ENCODE data around the gene TTLL10.
A peak's percentile ranks its signal among the peaks of the same experiment; 100 is the strongest.
"Not testable (repeated sequence)": the region's sequence is repeated elsewhere in the genome, so short reads cannot be mapped to it uniquely, and the experiment has no call there.

TTLL10 gene

DNA sequence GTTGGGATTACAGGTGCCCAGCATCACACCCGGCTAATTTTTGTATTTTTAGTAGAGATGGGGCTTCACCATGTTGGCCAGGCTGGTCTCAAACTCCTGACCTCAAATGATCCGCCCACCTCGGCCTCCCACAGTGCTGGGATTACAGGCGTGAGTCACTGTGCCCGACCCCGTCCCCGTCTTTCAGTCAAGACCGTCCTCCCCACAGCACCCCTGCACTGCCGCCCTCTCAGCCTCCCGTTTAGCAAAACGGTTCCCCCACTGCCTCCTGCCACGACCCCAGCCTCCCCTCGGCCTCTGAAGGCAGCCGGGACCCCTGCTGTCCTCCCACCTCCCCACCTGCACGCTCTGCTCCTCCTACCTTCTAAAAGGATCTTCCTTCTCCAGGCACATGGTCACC lies 31.3 kb upstream of the TTLL10 start:
- not testable (repeated sequence) for DNase-seq

DNA sequence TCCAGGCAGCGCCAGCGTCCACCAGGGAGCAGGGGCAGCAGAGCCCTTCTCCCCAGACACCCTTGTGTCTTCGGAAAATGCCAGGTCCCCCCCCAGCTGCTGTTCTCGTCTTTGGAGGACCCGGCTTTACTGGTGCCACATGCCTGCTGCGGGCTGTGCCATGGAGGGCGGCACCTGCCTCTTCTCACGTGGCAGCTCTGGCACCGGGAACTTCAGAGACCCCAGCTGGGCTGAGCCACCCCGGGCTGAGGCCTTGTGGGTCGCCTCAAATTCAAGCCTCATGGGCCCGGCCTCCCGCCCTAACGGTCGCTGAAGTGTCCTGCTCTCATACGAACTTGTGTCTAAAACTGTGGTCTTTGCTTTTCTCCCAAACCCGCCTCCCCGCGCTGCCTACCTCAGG lies 30.8 kb upstream of the TTLL10 start:
- no peak for DNase-seq

DNA sequence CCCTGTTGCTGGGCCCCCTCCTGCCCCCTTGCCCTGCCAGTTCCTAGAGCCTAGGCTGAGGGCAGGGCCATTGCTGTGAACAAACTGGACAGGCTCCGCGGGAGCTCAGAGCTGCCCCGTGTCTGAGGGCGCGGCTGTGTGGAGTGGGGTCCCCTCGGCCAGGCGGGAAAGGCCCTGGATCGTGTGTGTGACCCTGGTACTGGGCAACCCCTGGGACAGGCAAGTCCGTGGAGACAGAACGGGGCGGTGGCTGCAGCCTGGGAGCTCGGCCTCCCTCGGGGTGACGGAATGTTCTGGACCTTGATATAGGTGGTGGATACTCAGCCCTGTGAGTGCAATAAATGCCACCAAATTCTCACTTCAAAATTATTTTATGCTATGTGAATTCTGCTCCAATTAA lies 30.0 kb upstream of the TTLL10 start:
- no peak for DNase-seq

DNA sequence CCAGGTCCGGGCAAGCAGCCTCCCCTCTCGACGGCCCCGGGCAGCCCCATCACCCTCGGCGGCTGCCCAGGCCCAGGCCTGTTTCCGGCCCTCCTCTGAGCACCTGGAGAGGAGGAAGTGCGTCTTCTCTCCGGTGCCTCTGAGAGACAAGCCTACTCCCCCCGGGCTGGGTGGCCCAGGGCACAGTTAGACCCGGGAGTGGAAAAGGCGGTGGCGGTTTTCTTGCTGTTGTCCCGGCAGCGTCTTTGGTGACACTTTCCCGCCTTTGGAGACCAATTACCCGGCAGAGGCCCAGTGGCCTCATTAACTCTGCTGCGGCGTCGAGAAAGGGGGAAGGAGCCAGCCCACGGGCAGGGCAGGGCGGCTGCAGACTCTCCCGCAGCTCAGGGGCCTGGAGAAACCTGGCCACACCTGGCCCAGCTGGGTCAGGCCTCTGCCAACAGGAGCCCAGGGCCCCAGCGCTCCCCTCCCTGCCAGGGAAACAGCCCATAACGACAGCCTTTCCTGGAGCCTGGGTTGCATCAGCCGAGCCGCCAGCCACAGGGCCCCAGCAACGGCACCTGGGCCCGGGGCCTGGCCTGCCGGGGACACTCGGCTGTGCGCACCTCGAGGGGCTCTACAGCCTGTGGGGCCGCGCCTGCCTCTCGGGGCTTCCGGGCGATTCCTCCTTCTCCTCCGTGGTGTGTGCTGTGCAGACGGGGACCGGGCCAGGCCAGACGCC lies 29.4 kb upstream of the TTLL10 start:
- DNase-seq, result peak; percentile 84

DNA sequence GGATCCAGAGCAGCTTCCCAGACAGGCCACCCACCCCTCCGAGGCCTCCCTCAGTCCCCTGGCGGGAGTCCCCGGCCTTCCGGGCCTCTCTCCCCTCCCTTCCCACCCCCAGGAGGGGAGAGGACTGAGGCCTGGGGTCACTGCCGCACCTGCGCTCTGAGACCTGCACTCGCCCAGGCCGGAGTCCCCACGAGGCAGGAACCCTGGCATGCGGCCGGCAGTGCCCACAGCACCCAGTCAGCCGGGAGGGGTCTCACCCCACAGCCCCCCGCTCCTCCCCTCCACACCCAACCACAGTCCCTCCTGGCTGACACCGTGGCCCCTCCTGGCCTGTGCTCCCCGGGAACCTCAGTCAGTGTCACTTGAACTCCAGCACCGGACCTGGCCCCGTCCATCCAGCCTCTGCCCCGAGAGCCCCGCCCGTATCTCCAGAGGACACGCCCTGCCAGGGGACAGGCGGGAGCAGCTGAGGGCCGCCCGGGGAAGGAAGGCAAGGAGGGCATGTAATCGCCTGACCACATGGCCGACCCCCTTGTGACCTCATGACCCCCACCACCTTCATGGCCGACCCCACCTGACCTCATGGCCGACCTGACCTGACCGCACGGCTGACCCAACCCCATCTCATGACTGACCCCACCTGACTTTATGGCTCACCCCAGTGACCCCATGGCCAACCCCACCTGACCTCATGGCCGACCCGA lies 28.7 kb upstream of the TTLL10 start:
- DNase-seq, result no peak

DNA sequence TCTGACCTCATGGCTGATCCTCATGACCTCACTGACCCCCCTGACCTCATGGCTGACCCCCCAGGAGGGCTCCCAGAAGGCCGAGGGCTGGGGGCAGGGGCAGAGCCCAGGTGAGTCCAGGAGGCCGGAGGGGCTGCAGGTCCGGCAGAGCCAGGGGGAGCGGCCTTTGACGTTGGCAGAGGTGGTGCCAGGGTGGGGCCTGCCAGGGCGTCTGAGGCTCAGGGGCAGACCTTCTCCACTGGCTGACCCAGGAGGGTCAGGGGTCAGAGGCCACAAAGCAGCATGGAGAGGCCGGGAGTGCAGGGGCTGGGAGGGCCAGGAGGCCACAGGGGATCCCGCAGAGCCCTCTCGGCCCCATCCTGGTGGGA lies 28.1 kb upstream of the TTLL10 start:
- DNase-seq, result no peak

DNA sequence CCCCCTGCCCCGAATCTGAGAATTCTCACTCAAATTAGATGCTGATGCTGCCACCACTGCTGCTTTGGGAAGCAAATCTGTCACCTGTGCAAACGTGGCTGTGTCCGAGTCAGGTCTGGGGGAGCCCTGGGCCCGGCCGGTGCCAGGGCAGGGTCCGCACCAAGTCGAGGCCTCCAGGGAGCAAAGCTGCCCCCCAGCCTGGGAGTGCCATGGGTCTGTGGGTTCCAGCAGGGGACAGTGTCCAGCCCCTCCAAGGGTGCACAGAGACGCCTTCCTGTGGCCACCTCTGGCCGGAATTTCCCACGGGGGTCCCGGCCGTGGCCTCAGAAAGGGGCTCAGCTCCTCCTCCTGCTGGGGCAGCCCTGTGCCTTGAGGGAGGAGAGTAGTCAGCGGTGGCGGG lies 27.7 kb upstream of the TTLL10 start:
- no peak for DNase-seq

DNA sequence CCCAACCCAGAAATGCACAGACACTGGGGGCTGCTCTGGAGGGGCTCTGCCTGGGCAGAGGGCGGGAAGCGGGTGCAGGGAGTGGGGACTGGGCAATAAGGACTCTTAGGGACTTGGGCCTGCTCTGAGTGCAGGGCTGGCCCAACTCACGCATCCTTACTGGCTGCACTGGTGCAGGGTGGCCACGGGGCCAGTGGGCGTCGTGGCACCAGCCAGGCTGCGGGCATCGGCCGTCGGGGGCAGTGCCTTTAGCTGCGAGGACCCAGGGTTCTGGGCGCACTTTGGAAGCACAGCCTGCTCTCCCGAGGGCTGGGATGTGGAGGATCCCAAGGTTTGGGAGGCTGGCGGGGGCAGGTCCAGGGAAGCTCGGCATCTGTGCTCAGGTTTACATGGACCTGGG lies 27.1 kb upstream of the TTLL10 start:
- no peak for DNase-seq

DNA sequence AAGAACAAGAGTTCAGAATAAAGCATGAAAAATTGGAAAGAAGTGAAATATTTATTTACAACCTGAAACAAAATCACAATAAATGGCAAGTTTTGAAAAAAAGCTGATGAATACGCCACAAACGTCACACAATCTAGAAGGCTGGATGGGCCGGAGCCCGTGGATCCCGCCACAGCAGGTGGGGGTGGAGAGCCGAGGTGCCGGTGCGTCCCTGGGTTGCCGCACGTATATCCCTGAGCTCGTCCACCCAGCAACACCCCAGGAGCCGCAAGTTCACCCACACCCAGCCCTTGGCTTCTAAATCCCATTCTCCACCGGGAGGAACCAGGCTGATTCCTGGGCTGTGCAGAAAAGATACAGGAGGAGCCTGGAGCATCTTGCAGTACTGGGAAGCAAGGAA lies 25.6 kb upstream of the TTLL10 start:
- no peak for DNase-seq

DNA sequence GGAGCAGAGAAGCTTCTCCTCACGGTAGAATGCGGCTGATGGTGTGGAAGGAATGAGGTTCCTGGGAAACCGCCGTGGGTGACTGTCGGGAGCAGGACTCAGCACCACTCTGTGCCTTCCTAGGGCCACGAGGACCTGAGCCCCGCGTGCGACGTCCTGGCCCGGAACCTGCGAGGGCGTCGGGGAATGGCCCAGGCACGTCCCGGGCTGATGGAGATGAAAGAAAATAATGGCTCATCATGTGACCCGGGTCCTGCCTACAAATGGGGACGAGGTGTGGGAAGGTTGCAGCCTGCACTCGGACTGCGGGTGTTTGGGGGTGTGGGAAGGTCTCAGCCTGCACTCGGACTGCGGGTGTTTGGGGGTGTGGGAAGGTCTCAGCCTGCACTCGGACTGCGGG lies 25.1 kb upstream of the TTLL10 start:
- no peak for DNase-seq

DNA sequence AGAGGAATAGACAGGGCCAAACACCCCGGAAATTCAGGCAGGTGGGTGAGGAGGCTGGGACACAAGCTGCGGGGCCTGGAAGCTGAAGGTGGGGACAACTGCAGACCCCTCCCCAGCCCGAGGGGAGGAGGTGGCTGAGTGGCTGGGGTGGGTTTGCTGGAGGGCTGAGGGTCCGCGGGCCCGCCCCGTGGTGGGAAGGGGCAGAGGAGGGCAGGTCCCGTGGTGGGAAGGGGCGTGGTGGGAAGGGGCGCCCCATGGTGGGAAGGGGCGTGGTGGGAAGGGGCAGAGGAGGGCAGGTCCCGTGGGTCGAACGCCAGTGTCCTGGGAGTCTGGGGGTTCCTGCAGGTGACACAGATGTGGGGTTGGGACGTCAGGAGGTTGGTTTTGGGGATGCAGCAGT lies 24.3 kb upstream of the TTLL10 start:
- no peak for DNase-seq

DNA sequence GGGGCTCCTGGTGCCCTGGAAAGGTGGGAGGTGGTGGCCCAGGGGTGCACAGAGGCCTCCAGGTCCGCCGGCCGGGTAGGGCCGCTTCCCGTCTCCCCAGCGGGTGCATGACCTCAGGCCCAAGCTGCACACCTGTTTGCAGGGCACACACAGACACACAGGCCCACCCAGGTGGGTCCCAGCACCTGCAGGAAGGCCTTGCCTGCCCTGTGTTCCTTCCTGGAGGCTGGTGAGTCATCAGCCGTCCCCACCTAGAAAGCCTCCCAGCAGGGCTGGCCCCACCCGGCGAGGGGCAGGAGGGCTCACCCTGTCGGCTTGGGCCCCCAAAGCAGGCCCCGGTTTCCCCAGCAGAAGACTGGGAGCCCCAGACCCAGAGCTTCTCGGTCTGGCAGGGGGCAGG lies 23.6 kb upstream of the TTLL10 start:
- DNase-seq, result no peak

DNA sequence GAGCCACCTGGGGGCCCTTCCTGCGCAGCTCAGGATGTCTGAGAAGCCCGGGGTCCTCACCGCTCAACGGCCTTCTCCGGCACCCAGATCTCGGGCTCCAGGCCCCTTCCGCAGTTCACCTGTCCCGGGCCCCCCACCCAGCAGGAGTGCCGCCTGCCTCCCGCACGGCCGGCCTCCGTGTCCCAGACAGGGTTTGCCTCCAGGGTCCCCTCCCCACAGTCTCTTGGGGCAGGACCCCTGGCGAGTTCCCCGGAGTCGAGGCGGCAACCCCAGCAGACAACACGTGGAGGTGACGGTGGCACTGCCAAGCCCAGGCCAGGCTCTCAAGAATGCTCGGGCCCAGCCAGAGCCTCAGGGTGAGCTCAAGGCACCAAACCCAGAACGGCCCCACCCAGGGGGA lies 22.4 kb upstream of the TTLL10 start:
- no peak for DNase-seq

DNA sequence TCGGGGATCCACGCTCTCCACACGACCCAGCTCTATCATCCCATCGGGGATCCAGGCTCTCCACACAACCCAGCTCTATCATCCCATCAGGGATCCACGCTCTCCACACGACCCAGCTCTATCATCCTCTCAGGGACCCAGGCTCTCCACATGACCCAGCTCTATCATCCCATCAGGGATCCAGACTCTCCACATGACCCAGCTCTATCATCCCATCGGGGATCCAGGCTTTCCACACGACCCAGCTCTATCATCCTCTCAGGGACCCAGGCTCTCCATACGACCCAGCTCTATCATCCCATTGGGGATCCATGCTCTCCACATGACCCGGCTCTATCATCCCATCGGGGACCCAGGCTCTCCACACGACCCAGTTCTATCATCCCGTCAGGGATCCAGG lies 21.2 kb upstream of the TTLL10 start:
- not testable (repeated sequence) for DNase-seq

DNA sequence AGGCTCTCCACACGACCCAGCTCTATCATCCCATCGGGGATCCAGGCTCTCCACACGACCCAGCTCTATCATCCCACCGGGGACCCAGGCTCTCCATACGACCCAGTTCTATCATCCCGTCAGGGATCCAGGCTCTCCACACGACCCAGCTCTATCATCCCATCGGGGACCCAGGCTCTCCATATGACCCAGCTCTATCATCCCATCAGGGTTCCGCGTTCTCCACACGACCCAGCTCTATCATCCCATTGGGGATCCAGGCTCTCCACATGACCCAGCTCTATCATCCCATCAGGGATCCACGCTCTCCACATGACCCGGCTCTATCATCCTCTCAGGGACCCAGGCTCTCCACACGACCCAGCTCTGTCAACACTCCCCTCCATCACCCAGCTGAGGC lies 20.5 kb upstream of the TTLL10 start:
- not testable (repeated sequence) for DNase-seq

DNA sequence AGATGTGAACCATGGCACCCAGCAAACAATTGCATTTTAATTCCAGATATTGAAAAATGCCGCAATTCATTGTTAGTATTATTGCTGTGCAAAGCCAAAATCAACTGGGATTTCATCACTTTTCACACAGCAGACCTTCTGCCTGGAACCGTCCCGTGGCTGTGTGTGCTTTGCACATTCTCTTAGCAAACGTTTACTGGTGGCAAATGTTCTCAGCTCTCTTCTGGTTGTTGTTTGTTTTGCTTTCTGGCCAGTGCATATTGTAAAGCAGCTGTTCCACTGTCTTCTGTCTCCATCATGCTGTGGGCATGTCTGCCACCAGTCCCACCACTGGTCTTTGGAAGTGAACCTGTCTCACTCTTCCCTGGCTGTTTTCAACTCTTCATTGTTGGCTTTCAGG lies 19.8 kb upstream of the TTLL10 start:
- no peak for DNase-seq

DNA sequence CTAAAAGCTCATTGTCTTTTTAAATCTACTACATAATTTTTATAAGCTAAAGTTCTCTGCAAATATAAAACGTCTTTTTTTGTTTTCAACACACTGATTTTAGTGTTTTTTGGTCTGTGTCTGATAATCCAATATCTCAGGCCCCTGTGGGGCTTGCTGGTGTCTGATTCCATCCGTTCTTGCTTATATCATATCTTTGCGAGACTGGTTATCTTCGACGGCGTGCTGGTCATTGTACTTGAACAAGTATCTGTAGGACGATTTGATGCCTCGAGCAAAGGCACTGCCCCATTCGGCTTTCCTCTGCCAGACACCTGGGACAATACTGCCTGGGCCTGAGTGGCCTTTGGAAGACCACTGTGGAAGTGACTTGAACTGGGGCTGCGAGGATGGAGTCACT lies 18.4 kb upstream of the TTLL10 start:
- DNase-seq, result no peak

DNA sequence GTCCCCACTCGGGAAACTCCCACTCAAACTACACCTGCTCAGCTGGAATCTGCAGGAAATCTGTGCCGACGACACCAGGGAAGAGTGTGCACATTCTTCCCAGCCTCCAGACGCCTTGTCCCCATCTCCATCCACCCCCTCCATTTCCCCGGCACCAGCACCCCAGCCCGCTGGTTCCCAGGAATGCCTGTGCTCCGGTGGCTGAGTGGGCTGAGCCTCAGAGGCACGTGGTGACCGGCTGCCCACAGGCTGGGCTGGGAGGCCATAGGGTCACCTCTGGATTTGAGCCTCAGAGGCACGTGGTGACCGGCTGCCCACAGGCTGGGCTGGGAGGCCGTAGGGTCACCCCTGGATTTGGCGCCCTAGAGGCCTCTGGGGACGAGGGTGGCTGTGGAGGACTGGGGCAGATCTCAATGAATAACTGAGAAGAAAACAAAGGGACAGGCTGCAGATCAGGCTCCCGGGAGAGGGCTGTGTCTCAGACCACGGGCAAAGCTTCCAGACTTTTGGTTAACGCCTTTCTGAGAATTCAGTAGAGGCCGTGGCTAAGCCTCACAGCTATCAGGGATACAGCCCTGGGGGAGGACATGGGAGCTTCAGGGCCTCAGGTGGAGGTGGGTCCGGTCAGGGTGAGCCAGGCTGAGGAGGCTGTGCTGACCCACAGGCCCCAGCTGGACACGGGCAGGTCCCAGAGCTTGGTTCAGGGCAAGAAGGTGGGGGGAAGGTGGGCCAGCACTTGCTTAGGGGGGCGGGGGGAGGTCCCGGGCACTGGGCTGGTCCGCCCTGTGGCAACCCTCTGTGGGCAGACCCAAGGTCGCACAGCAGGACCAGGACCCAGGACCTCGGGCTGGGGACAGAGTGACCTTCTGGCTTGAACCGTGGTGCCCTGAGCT lies 17.3 kb upstream of the TTLL10 start:
- DNase-seq, result peak; percentile 3

DNA sequence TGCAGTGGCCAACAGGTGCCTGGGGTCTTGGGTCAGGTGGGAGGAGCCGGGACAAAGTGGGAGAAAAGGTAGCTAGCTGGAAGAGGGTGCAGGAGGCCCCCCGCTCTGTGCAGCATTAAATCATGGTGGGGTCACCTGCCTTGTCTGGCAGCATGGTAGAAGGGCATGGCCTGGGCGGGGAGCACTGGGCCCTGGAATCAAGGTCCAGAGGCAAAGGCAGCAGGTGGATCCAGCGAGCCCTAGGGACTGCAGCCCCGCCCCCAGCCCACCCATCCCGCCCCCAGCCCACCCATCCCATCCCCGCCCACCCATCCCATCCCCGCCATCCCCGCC lies 16.7 kb upstream of the TTLL10 start:
- DNase-seq, result peak; percentile 14

DNA sequence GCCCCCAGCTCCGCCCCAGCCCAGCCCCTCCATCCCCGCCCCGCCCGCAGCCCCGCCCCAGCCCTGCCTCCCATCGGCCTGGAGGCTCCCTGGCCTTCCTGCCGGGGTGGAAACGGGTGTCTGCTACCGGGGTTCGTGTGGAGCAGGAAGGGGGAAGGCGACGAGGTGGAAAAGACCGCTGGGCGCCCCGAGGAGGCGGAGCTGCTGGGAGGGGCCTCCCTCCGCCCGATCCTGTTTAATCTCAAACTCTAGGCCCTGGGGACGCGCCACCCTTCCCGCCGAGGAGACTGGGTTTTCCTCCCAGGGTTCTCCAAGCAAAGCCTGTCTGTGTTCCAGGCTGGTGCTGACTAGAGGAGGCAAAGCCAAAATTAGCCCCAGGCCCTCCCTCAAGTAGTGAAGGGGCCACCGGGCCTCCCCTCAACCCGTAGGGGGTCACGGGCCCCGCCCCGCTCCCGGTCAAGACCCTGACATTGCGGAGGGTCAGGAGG lies 16.2 kb upstream of the TTLL10 start:
- peak; percentile 87 for DNase-seq

DNA sequence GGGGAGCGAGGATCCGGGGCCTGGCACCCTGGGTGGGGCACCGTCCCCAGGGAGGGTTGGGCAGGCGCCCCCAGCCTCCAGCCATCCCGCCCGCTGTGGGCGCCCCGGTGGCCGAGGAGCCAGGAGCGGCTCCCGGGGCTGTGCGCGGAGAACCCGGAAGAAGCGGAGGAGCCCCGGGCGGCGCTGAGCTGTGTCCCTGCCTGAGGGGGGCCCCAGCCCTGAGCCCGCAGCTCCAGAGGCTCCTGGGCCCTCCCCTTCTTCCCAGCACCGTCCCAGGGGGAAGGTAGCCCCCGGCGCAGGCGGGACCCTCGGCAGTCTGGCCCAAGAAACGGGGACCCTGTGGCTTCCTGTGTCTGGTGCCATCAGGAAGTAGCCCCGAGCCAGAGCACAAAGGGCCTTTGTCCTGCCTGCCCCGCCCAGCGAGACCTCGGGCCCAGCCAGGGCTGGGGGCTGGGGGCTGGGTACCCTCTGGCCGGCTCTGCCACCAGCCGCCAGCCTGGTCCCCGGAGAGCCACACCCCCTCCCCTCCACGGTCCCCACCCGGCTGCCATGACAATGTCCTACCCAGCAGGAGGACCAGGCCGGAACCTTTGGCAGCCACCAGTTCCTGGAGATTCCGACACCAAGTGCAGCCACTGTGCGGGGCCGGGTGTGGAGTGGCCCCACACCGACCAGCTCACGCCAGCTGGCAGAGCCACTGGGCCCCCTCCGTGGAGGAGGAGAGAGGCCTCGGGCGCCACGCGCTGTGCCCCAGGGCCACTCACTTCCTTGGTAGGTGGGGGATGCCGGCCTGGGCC lies 15.6 kb upstream of the TTLL10 start:
- peak; percentile 89 for DNase-seq

DNA sequence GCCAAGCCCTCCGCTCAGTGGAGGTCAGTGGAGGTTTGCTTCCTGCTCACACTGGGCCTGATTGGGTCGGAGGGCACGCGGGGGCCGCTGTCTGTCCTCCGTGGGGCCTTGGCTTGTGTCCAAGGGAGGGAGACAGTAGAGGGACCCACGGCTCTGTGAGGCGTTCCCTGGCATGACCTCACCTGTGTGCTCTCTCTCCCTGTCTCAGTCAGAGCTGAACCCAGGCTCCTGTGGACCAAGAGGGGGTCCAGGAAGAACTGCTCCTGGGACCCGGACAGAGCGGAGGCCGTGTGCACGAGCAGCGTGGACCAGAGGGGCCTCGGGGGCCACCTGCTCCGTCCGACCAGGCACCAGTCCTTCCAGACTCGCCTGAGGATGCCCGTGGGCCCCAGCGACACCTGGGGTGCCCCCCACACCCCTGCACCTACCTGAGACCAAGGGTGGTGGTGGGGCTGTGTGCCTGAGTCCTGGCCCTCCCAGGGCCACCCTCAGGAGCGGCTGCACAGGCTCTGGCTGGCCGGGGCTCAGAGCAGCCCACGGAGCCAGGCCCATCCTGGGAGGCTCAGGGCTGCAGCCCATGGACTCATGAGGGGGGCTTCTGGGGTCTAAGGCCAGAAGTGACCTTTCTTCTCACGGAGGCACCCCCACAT lies 13.3 kb upstream of the TTLL10 start:
- DNase-seq, result no peak
